ENCODE data around the gene ERP44. TPM values are rescaled to one million over a fixed set of nuclear protein-coding genes. Genes with fewer than 3 reads are reported as not detected.

The ERP44 gene
- polyA plus RNA-seq, 1 of the 3 experiments (the other 2 are of a cell fraction) = 10.0 TPM

GRCh38 chr9:99999797-100000196, 99.0 kb downstream of the ERP44 start:
- Histone ChIP-seq H3F3A (replicated peaks; ENCODE audit: insufficient read depth) (peaks cover 6% of the 10 kb centered on the region), H3K27ac (ENCODE audit: low read depth in 2 of 2, low read length in 1 of 2) (no peak overlapping the region), H3K79me2 (ENCODE audit: insufficient read depth) (no peaks in the 10 kb centered on the region), H3K9me2 (no peaks in the 10 kb centered on the region), H3K27me3 (ENCODE audit: insufficient read depth) (no peaks in the 10 kb centered on the region), H3K4me1 (ENCODE audit: control insufficient read depth in 1 of 2, insufficient read depth in 2 of 2, low read depth in 1 of 2, low read length in 1 of 2) (no peaks in the 10 kb centered on the region), H3K36me3 (replicated peaks in 1 of 2; ENCODE audit: control insufficient read depth in 1 of 2, insufficient read depth in 2 of 2, low read length in 1 of 2) (peaks cover 22 to 48% of the 10 kb centered on the region in 2 experiments), H4K20me1 (ENCODE audit: insufficient read depth) (no peaks in the 10 kb centered on the region), H2AFZ (ENCODE audit: low read depth) (no peak overlapping the region), H3K4me3 (ENCODE audit: low read depth in 2 of 2, low read length in 1 of 2) (no peak overlapping the region), H3K9ac (no peak overlapping the region), H3K4me2 (no peak overlapping the region), H3K9me3 (peaks cover 10% of the 10 kb centered on the region)
- TF ChIP-seq, protein P1, sequence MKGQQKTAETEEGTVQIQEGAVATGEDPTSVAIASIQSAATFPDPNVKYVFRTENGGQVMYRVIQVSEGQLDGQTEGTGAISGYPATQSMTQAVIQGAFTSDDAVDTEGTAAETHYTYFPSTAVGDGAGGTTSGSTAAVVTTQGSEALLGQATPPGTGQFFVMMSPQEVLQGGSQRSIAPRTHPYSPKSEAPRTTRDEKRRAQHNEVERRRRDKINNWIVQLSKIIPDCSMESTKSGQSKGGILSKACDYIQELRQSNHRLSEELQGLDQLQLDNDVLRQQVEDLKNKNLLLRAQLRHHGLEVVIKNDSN (IDR thresholded peaks at IDR 0.05; ENCODE audit: borderline replicate concordance, low read depth) = no peak
- TF ChIP-seq IRF3 (IDR thresholded peaks at IDR 0.05; ENCODE audit: low read depth, low read length) (no peak), SIN3A (IDR thresholded peaks at IDR 0.05; ENCODE audit: borderline replicate concordance, low read depth, low read length) (no peak), GATA2 (CRISPR knock-in tag; IDR thresholded peaks at IDR 0.05) (no peak), REST (IDR thresholded peaks at IDR 0.05; ENCODE audit: low read depth, low read length) (no peak), TAF1 (IDR thresholded peaks at IDR 0.05; ENCODE audit: borderline replicate concordance, low read depth, low read length) (no peak), EZH2phosphoT487 (IDR thresholded peaks at IDR 0.05; ENCODE audit: borderline replicate concordance, low read depth) (no peak), RXRA (IDR thresholded peaks at IDR 0.05; ENCODE audit: borderline replicate concordance, low read depth) (no peak), RAD21 (IDR thresholded peaks at IDR 0.05; ENCODE audit: low read length) (no peak), SMC3 (IDR thresholded peaks at IDR 0.05; ENCODE audit: low read depth, low read length) (no peak), NRF1 (IDR thresholded peaks at IDR 0.05; ENCODE audit: low read depth, low read length) (no peak), USF2 (IDR thresholded peaks at IDR 0.05; ENCODE audit: borderline replicate concordance, low read depth, low read length) (no peak)
- TF ChIP-seq, protein P2, sequence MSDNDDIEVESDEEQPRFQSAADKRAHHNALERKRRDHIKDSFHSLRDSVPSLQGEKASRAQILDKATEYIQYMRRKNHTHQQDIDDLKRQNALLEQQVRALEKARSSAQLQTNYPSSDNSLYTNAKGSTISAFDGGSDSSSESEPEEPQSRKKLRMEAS (IDR thresholded peaks at IDR 0.05; ENCODE audit: low read depth) = no peak
- CTCF ChIA-PET = no interaction called here
- no peak for DNase-seq
- POLR2A ChIA-PET = no interaction called here
- 93% methylated on average over 5 of the region's 5 CpGs for WGBS (ENCODE audit: low lambda C conversion rate)

All from SK-N-SH (cell line).